GM12864 (cell line): Measurements from ENCODE around the gene UGT1A6.

Source experiments
- DNase-seq: peaks from one replicate; pipeline ENCODE4 v3.0.0-alpha.2; 2011; ENCODE audit warnings: low read depth
- H3K4me3 ChIP-seq: 2 replicates; pipeline ENCODE4 v1.5.1; 2011; ENCODE audit warnings: mild to moderate bottlenecking, low read depth, low read length, control low read depth
- CTCF ChIP-seq: IDR thresholded peaks from 2 replicates; pipeline ENCODE4 v1.5.1; 2011; ENCODE audit warnings: low read depth, mild to moderate bottlenecking, moderate library complexity, low read length, control low read depth, inconsistent platforms; ENCODE audit errors: missing control alignments

Gene UGT1A6

DNA sequence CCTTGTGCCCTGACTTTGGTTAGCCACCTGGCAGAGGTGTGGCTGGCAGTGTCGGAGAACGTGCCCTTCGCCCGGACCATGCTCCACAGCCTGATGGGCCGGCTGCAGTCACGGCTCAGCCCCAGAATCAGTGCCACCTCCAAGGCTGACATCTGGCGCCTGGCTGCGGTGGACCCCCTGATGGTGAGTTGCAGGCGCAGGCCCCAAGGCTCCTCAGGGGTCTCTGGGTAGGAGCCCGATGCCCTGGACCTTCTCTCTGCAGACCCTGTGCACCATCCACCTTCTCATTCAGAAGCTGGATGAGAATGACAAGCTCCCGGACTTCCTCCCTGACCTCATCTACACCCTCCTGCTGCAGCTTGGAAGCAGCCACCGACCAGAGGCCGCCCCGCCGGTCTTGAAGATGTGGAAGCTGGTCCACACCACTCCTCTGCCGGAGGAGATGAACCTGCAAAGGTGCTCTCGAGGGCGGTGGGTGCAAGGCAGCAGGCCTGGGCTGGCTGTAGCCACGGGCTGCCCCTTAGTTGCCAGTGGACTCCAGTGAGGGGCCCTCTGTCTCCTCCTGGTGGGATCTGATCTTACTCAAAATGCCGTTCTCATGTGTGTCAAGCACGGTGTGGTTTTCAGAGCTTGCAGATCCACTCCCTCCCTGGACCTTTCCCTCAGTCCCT lies 129.5 kb downstream of the UGT1A6 start:
- H3K4me3 ChIP-seq: no peak overlapping the region
- DNase-seq: no peak
- no peak for TF ChIP-seq CTCF
